ENCODE results near the gene PSME2. TPM values are rescaled to one million over a fixed set of nuclear protein-coding genes. Genes with fewer than 3 reads are reported as not detected.

PSME2 gene
- total RNA-seq, 2 experiments from 2014 or later, result 445 to 459 TPM

DNA sequence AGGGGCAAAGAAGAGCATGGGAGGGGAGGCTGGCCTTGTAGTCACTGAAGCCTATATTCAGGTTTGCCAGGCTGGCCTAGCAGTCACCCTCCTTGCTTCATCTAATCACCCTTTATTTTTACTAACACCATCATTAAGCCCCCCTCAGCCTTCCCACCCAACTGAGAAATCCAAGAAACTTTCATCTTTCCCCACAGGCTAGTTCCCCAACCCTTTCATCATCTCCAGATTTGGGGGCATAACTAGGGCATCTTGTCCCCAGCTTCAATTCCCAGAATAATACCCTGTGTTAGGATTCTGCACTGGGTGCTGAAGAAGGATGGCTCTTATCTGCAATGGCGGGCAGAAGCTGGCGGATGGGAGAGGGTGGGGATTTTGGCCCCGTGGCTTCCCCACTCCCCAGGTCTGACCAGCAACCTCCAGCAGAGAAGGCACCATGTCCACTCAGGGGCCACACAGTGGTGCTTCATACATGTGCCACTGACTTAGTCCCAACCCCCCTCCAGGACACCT is 45.4 kb downstream of the PSME2 start:
- ATAC-seq (no peak), DNase-seq (no peak)
- H3K4me3 Mint-ChIP-seq, result no peak overlapping the region
- H3K9me3 Mint-ChIP-seq (ENCODE audit: low read depth), result no peaks in the 10 kb centered on the region
- no peak overlapping the region for H3K27ac Mint-ChIP-seq
- CTCF ChIA-PET, result interaction anchor here (0.7 to 1.0 kb wide), 2 partner anchors 8 to 14 kb away, joined by 3 to 4 read pairs; no protein-coding TSS in a partner anchor
- H3K4me1 Mint-ChIP-seq, result peaks cover 10% of the 10 kb centered on the region
- intact Hi-C loops (cut with DNase I, micrococcal nuclease), result no loop called here
- H3K27me3 Mint-ChIP-seq, result no peaks in the 10 kb centered on the region
- POLR2A ChIA-PET, result no interaction called here
- H3K36me3 Mint-ChIP-seq (ENCODE audit: low read depth), result peaks cover 58% of the 10 kb centered on the region

DNA sequence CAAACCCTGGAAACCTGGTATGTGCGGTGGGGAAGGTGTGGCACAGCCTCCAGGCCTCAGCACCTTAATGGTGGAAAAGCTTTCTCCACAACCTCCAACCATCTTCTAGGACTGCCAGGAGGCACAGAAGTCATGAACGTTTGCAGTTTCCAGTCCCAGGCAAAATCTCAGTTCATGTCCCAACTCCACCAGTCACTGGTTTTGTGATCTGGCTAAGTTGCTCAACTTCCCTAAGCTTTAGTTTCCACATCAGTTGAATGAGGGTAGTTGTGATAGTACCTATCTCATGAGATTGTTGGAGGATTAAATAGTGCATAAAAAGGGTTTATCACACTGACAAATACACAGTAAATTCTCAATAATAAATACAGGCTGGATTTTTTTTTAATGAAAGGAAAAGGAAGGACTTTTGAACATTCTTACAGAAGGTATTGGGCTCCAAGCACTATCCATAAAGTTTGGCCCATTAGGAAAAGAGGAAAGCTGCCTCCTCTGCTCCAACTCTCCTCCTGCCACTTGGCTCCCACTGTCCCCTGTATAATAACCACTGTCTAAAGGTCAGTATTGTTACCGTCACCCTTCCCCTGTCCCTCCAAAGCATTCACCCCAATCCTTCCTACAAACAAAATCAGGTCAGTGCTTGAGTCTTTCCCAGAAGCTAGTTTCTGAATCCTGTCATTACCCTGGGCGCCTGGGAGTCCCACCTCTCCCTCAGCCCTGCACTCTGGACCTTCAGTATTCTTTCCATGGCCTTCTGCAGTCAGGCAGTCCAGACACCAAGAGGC is 46.0 kb downstream of the PSME2 start:
- H3K36me3 Mint-ChIP-seq (ENCODE audit: low read depth), result peaks cover 63% of the 10 kb centered on the region
- H3K9me3 Mint-ChIP-seq (ENCODE audit: low read depth), result no peaks in the 10 kb centered on the region
- H3K4me3 Mint-ChIP-seq, result no peak overlapping the region
- intact Hi-C loops (cut with DNase I, micrococcal nuclease), result no loop called here
- POLR2A ChIA-PET, result no interaction called here
- ATAC-seq (no peak), DNase-seq (no peak)
- peaks cover 13% of the 10 kb centered on the region for H3K4me1 Mint-ChIP-seq
- H3K27ac Mint-ChIP-seq, result no peak overlapping the region
- no peaks in the 10 kb centered on the region for H3K27me3 Mint-ChIP-seq
- CTCF ChIA-PET, result interaction anchor here (0.7 to 12.4 kb wide), 3 partner anchors 7 to 14 kb away, joined by 3 to 189 read pairs (median 4); no protein-coding TSS in a partner anchor

DNA sequence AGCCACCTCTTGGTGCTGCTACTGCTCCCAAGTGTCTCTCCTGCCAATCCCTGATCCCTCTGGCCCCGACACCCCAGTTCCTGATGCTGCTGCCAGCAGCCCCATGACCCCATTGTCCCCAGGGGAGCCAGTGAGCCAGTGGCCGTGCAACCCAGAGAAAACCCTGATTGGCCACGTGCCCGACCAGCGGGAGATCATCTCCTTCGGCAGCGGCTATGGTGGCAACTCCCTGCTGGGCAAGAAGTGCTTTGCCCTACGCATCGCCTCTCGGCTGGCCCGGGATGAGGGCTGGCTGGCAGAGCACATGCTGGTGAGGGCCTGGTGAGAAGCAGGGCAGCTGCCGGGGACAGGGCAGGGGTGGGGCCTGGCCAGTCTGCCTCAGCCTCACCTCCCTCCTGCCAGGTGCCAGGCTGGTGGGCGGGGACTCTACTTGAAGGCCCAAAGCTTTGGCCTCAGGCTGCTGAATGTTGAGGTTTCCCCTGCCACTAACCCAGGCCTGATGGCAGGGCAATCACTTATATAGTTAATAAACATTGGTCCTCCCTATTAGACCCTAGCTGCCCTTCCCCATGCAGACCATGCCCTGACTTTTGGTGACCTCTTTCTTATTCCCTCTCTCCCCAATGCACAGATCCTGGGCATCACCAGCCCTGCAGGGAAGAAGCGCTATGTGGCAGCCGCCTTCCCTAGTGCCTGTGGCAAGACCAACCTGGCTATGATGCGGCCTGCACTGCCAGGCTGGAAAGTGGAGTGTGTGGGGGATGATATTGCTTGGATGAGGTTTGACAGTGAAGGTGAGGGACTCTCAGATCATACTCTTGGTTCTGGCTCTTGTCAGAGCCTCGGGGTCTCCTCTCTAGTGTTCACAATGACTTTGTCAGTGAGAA is 47.2 kb downstream of the PSME2 start:
- Mint-ChIP-seq H3K27ac (no peak overlapping the region), H3K27me3 (no peaks in the 10 kb centered on the region), H3K4me1 (peaks cover 14% of the 10 kb centered on the region), H3K4me3 (no peak overlapping the region), H3K9me3 (ENCODE audit: low read depth) (no peaks in the 10 kb centered on the region), H3K36me3 (ENCODE audit: low read depth) (peaks cover 63% of the 10 kb centered on the region)
- no peak for DNase-seq
- intact Hi-C loops (cut with DNase I, micrococcal nuclease), result no loop called here
- ATAC-seq, result no peak
- ChIA-PET CTCF (interaction anchor here (12.4 kb wide), 1 partner anchor 8 kb away, joined by 189 read pairs; no protein-coding TSS in a partner anchor), POLR2A (no interaction called here)

DNA sequence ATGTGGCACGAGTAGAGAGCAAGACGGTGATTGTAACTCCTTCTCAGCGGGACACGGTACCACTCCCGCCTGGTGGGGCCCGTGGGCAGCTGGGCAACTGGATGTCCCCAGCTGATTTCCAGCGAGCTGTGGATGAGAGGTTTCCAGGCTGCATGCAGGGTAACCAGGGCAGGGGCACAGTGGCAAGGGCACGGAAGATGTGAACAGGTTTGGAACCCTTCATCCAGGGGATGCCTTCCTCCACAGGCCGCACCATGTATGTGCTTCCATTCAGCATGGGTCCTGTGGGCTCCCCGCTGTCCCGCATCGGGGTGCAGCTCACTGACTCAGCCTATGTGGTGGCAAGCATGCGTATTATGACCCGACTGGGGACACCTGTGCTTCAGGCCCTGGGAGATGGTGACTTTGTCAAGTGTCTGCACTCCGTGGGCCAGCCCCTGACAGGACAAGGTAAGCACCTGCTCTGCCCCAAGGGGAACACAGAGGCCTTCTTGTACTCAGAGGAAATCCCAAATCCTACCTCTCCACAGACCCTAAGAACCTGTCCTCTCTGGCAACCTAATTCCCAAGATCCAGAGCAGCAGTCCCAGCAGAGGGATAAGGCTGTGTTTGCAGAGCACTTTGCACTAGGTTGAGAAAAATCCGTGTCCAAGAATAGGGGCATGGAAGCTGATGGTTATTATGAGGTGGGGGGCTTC is 48.0 kb downstream of the PSME2 start:
- H3K27ac Mint-ChIP-seq, result no peak overlapping the region
- DNase-seq (no peak), ATAC-seq (no peak)
- H3K9me3 Mint-ChIP-seq (ENCODE audit: low read depth), result no peaks in the 10 kb centered on the region
- peaks cover 59% of the 10 kb centered on the region for H3K36me3 Mint-ChIP-seq (ENCODE audit: low read depth)
- intact Hi-C loops (cut with DNase I, micrococcal nuclease), result no loop called here
- H3K27me3 Mint-ChIP-seq, result no peaks in the 10 kb centered on the region
- CTCF ChIA-PET, result interaction anchor here (12.4 kb wide), 1 partner anchor 9 kb away, joined by 189 read pairs; no protein-coding TSS in a partner anchor
- POLR2A ChIA-PET, result no interaction called here
- H3K4me3 Mint-ChIP-seq, result no peak overlapping the region
- H3K4me1 Mint-ChIP-seq, result peaks cover 18% of the 10 kb centered on the region

DNA sequence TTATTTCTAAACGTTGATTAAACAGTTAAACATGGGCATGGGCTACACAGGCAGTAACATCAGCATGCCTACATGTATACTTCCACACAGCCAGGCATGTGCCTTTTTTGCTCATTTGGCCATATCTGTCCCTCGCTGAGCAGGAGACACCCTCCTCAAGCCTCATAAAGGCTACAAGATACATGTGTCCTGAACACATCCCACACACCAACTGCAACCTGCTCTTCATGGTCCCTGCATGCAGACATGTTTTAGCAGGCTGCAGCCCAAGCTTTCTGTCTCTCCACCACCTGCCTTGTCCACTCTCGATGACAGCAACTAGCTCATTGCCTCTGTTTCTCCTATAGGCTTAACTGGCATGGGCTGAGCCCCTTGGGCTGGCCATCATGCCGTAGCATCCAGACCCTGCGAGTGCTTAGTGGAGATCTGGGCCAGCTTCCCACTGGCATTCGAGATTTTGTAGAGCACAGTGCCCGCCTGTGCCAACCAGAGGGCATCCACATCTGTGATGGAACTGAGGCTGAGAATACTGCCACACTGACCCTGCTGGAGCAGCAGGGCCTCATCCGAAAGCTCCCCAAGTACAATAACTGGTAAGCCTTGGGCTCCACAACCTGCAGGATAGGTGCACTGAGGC is 49.7 kb downstream of the PSME2 start:
- no peak for ATAC-seq
- no peaks in the 10 kb centered on the region for H3K27me3 Mint-ChIP-seq
- intact Hi-C loops (cut with DNase I, micrococcal nuclease), result no loop called here

DNA sequence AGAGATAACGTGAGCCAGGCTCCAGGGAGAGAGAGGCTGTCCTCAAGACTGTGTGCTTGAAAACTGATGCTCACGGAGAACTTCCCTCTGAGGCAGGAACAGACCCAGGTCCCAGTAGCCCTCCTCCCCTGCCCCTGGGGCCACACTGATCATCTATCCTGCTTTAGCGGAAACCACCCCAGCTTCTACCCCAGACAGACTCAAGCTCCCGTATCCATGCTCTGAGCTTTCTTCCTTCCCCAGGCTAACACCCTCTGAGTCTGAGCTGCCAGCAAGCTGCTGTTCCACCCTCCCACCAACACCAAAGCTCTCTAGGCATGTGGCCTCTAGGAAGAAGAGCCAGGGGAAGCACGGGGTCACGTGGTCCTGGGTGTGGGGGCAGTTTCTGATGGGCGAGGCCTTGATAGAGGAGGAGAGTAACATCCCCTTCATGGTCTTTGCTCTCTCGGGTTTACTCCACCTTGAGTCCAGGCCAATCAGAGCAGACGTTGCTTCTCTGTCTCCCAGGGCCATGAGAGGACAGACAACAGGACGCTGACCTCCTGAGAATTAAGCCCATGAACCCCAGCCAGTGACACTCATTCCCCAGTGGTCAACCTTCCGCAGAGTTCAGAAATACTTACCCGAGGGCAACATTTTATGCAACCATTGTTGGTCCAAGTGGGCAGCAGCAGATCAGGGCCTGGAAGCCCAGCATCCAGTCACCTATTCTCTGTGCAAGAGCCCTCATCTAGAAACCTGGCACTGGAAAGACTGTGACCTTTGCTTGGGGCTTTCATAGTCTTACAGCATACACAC is 50.9 kb downstream of the PSME2 start:
- Mint-ChIP-seq H3K4me3 (peak overlapping the region; percentile 85), H3K4me1 (peaks cover 24% of the 10 kb centered on the region), H3K27ac (peak overlapping the region; percentile 95), H3K36me3 (ENCODE audit: low read depth) (peaks cover 35% of the 10 kb centered on the region), H3K9me3 (ENCODE audit: low read depth) (no peaks in the 10 kb centered on the region), H3K27me3 (no peaks in the 10 kb centered on the region)
- DNase-seq, result peak; percentile 82
- intact Hi-C loops (cut with DNase I, micrococcal nuclease), result loop anchor here in 1 of 2 experiments (1.0 to 2.0 kb wide), 4 partner anchors 13 to 529 kb away; partner anchors contain the start of genes AP1G2, CARMIL3 and DHRS4L2
- ATAC-seq, result peak; percentile 40
- ChIA-PET CTCF (interaction anchor here (0.6 to 12.4 kb wide), 8 partner anchors 12 to 1000 kb away, joined by 3 to 189 read pairs (median 18); partner anchors contain the start of genes ACIN1, C14orf119, CARMIL3 and DCAF11), POLR2A (interaction anchor here (0.9 to 2.9 kb wide), 6 partner anchors 13 to 107 kb away, joined by 3 to 13 read pairs (median 6); partner anchors contain the start of genes DCAF11, DHRS4L2, NRL and PSME2)

More for the DNA sequence above, 49.7 kb downstream of the PSME2 start:
- Mint-ChIP-seq H3K36me3 (ENCODE audit: low read depth) (peaks cover 46% of the 10 kb centered on the region), H3K9me3 (ENCODE audit: low read depth) (no peaks in the 10 kb centered on the region), H3K4me3 (peak overlapping the region; percentile 49), H3K27ac (peak overlapping the region; percentile 53), H3K4me1 (peaks cover 22% of the 10 kb centered on the region)
- ChIA-PET CTCF (interaction anchor here (0.6 to 12.4 kb wide), 3 partner anchors 11 to 40 kb away, joined by 3 to 189 read pairs (median 124); no protein-coding TSS in a partner anchor), POLR2A (interaction anchor here (0.6 kb wide), 1 partner anchor 555 kb away, joined by 3 read pairs; no protein-coding TSS in a partner anchor)
- no peak for DNase-seq

DNA sequence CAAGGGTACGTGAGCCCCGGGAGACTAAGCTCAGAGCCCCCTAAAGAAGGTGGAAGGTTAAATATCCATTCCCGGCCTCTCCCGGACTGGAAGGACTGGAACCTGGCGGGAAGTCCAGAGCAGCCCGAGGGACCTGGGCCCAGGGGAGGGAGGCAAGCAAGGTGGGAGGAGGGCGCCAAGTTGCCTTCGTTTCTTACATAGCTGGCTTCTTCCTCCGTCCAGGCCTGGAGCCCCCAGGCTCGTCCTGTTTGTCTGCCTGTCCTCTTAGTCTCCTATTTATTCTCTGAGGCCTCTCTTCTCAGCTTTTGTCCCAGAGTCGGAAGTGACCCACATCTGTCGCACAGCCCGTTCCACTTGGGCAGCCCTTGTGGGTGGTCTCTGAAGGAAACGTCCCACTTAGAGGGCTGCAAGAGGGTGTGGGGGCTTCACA is 51.6 kb downstream of the PSME2 start:
- CTCF ChIA-PET, result interaction anchor here (0.6 to 12.4 kb wide), 8 partner anchors 13 to 1000 kb away, joined by 3 to 189 read pairs (median 18); partner anchors contain the start of genes ACIN1, C14orf119, CARMIL3 and DCAF11
- POLR2A ChIA-PET, result interaction anchor here (0.9 to 2.9 kb wide), 9 partner anchors 12 to 106 kb away, joined by 3 to 13 read pairs (median 5); partner anchors contain the start of genes DCAF11, DHRS4L2, EMC9 and IRF9

DNA sequence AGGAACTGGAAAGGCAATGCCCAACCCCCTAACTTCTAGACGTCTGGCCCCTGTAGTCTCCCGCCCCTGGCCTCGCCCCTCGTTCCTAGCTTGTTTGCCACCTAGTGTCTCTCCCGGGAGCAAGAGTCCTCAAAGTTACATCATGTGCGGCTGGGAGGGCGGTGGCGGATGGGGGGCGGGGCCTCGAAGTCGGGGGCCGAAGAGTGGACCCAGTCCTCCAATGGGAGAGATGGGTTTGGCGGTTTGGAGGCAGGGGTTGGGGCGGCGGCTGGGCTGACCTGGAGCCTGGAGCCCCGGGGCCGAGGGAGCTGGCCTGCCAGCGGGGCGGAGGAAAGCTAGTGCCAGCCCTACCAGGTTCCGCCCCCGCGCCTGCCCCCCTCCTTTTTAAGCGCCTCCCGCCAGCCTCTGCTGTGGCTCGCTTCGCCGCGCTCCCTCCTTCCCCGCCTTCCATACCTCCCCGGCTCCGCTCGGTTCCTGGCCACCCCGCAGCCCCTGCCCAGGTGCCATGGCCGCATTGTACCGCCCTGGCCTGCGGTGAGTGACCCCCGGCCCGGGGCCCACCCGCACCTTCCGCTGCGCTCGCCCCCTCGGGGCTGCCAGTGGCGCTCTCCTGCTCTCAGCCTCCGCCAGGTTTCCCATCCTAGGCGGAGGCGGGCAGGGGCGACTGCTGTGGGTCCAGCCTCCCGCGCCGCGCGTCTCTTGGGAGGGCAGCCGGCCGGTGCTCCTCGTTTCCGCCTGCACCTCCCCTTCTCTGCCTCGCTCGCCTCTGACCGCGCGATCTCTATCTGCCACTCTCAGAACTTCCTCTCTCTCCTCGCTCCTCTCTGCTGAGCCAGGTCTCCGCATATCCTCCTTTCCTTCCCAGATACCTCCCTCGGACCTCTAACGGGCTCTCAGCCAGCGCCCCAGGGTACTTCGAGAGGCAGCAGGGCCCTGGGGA is 52.2 kb downstream of the PSME2 start, which contains the start of gene PCK2:
Gene PCK2 (plus strand): TSS at position 411 of the 940 bp plus-strand sequence. CDS start 95 bp downstream, at position 506.
- peaks cover 26% of the 10 kb centered on the region for H3K4me1 Mint-ChIP-seq
- peak; percentile 87 for ATAC-seq
- peak within 1 kb of the TSS; percentile 85 for H3K4me3 Mint-ChIP-seq
- DNase-seq, result peak; percentile 95
- ChIA-PET POLR2A (interaction anchor here (0.6 to 2.9 kb wide), 11 partner anchors 12 to 105 kb away, joined by 3 to 13 read pairs (median 5); partner anchors contain the start of genes DCAF11, DHRS4L2, EMC9 and IRF9), CTCF (interaction anchor here (0.8 to 12.4 kb wide), 9 partner anchors 13 to 79 kb away, joined by 3 to 189 read pairs (median 4); partner anchors contain the start of genes DCAF11, IRF9 and NRL)
- intact Hi-C loops (cut with DNase I, micrococcal nuclease), result loop anchor here (1.0 to 5.0 kb wide), 13 partner anchors 13 to 527 kb away; partner anchors contain the start of genes DCAF11 (in 2 of the 2), DHRS4L2 (in 2 of the 2), NRL (in 2 of the 2) and AP1G2 (in 1 of the 2)
- H3K36me3 Mint-ChIP-seq (ENCODE audit: low read depth), result peaks cover 23% of the 10 kb centered on the region
- no peaks in the 10 kb centered on the region for H3K9me3 Mint-ChIP-seq (ENCODE audit: low read depth)
- H3K27me3 Mint-ChIP-seq, result no peaks in the 10 kb centered on the region
- peak within 1 kb of the TSS; percentile 95 for H3K27ac Mint-ChIP-seq

More for the DNA sequence above, 51.6 kb downstream of the PSME2 start:
- Mint-ChIP-seq H3K27me3 (no peaks in the 10 kb centered on the region), H3K4me3 (peak overlapping the region; percentile 85), H3K9me3 (ENCODE audit: low read depth) (no peaks in the 10 kb centered on the region), H3K4me1 (peaks cover 26% of the 10 kb centered on the region), H3K36me3 (ENCODE audit: low read depth) (peaks cover 29% of the 10 kb centered on the region), H3K27ac (peak overlapping the region; percentile 95)
- no peak for ATAC-seq
- intact Hi-C loops (cut with DNase I, micrococcal nuclease), result loop anchor here (1.0 to 5.0 kb wide), 14 partner anchors 13 to 528 kb away; partner anchors contain the start of genes DCAF11 (in 2 of the 2), DHRS4L2 (in 2 of the 2), NRL (in 2 of the 2) and AP1G2 (in 1 of the 2)
- peak; percentile 27 for DNase-seq
